Activated T-cell treated with anti-CD3 and anti-CD28 coated beads, Interleukin-2, amount 50 U/mL, for 1 hour (primary cell): ENCODE measurements around the gene BCL2L2.
A peak's percentile ranks its signal among the peaks of the same experiment; 100 is the strongest.
"Not testable (repeated sequence)": the region's sequence is repeated elsewhere in the genome, so short reads cannot be mapped to it uniquely, and the experiment has no call there.

Source experiments
- DNase-seq: peaks from one replicate; pipeline ENCODE4 v3.0.0-alpha.2; 2020

The BCL2L2 gene

DNA sequence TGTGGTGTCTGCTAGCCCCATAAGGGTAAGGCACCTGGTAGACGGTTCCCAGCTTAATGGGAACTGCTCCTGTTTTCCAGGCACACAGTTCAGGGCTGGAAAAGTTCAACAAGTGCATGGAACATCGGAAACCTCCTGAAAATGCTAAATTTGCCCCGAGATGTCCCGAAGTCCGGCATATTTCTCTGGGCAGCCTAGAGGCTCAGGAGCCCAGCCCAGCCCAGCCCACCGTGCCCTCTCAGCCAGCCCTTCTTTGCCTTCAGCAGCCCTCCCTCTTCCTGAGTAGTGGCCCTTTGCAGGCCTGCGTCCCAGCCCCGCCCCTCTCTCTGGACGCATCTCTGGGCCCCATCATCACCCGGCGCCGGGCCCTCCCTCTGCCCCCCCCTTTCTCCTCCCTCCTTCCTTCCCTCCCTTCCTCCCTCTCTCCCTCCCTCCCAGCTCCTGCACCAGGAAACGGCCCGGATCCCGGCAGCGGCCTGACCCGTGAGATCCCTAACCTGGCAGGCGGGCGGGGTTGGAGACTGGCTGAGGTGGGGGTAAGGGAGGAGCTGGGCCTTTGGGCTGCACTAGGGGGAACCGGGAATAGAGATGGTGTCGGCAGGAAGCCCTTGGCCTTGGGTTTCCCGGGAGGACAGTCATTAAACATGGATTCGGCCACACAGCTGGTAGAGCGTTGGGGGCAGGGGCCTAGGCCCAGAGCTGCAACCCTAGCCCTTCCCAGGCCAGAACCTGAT lies at the start of gene BCL2L2:
Gene BCL2L2, plus strand, starts transcription at position 422 of the 734 bp plus-strand sequence. CDS start 935 bp downstream, outside the sequence.
- no peak for DNase-seq

DNA sequence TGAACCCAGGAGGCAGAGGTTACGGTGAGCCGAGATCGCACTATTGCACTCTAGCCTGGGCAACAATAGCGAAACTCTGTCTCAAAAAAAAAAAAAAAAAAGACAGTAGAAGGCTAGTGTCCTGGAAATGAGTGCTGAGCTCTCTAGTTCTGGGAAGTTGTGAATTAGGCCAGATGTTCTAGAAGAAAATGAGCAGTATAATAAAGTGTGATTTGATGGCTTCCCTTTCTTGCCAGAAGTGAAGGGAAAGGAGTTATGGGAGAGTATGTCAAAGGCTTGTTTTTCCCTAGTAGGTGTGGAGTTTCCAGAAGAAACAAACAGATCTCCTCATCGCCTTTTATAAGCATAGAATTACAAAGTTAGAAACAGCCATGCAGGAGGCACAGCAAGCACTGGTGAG lies 48.4 kb upstream of the BCL2L2 start:
- no peak for DNase-seq

- DNase-seq = no peak
These were observed 47.2 kb upstream of the BCL2L2 start for GRCh38 chr14:23259426-23259825.

- DNase-seq = not testable (repeated sequence)
These were observed 45.8 kb upstream of the BCL2L2 start for GRCh38 chr14:23260849-23261248.

DNA sequence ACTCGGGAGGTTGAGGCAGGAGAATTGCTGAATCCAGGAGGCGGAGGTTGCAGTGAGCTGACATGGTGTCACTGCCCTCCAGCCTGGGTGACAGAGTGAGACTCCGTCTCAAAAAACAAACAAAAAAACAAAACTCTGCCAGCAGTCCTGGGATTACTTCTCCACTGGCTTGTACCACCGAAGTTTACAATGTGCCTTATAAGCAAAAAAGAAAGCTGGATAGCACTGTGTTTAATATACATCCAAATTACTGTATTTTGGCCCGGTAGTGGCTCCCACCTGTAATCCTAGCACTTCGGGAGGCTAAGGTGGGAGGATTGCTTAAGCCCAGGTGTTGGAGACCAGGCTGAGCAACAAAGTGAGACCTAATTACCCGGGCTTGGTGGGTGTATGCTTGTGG lies 37.4 kb upstream of the BCL2L2 start:
- no peak for DNase-seq

DNA sequence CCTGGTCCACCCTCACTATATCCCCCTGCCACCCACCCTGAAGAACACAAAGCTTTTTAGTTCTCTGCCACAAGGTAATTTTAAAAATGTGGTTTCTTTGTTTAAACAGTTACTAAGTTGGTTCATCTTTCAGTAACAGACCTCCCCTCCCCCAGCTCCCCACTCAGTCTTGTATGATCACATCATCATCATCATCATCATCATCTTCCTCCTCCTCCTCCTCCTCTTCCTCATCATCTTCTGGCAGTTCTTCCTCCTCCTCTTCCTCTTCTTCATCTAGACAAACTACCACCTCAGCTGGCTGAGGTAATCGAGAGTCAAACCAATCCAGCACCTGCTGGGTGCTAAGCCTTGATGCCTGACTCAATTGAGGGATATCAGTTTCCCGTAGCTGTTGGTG lies 31.2 kb upstream of the BCL2L2 start:
- DNase-seq = no peak

DNA sequence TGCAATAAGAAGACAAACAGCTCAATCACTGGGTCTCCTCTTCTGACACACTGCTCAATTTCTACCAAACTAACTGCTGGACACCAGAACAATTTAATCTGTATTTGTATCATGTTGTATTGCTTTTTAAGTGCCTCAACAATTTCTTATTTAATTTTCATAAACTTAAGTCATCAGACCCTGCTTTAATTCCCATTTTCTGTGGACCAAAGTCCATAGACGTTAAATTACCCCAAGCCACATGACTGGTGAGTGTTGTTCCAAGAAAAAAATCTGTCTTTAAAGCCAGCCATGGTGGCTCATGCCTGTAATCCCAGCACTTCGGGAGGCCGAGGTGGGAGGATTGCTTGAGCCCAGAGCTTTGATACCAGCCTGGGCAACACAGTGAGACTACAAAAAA lies 29.4 kb upstream of the BCL2L2 start:
- DNase-seq = no peak

DNA sequence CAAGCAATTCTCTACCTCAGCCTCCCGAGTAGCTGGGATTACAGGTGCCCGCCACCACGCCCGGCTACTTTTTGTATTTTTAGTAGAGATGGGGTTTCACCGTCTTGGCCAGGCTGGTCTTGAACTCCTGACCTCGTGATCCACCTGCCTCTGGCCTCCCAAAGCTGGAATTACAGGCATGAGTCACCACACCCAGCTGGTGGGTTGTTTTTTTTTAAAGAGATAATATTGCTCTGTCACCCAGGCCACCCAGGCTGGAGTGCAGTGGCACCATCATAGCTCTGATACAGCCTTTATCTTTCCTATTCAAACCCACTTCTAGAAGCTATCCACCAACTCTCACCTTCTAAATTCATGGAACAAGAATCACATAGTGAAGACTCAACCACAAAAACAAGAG lies 28.7 kb upstream of the BCL2L2 start:
- DNase-seq = not testable (repeated sequence)

DNA sequence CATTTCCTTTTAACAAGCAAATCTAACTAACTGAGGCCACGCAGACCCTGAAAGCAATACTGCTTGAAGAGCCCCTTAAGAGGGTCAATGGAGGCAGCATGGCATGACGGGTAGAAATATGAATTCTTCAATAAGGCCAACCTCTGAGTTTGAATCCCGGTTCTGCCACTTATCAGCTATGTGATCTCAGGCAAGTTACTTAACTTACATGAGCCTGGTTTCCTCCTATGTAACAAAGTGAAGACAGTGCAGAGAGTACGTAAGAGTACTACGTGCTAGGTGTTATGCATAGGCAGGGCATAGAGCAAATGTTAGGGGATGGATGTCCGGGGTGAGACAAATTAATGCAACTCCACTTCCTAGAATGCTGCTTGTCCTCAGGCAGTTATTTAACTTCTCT lies 25.4 kb upstream of the BCL2L2 start:
- no peak for DNase-seq

GRCh38 chr14:23284654-23285529 lies 21.7 kb upstream of the BCL2L2 start:
- no peak for DNase-seq

DNA sequence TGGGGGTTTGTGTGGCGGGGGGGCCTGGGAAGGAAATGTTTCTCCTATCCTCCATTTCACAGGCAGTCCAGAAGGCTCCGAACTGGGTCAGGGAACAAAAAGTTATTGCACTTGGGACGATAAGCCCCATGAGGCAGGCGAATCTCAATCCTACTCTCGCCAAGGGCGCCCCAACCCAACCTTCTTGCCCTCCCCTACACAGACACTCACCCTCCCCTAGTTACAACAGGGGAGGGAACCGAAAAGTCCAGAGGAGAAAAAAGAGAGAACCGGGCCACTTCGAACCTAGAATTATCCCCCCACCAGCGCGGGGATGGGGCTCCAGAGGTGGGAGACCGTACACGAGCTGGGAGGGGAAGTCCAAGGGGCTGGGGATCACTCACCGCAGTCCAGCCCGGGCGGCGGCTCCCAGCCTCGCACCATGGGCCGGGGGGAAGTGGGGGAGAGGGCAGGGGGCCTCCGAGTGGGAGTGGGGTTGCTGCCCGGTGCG lies 21.1 kb upstream of the BCL2L2 start:
- DNase-seq = no peak

DNA sequence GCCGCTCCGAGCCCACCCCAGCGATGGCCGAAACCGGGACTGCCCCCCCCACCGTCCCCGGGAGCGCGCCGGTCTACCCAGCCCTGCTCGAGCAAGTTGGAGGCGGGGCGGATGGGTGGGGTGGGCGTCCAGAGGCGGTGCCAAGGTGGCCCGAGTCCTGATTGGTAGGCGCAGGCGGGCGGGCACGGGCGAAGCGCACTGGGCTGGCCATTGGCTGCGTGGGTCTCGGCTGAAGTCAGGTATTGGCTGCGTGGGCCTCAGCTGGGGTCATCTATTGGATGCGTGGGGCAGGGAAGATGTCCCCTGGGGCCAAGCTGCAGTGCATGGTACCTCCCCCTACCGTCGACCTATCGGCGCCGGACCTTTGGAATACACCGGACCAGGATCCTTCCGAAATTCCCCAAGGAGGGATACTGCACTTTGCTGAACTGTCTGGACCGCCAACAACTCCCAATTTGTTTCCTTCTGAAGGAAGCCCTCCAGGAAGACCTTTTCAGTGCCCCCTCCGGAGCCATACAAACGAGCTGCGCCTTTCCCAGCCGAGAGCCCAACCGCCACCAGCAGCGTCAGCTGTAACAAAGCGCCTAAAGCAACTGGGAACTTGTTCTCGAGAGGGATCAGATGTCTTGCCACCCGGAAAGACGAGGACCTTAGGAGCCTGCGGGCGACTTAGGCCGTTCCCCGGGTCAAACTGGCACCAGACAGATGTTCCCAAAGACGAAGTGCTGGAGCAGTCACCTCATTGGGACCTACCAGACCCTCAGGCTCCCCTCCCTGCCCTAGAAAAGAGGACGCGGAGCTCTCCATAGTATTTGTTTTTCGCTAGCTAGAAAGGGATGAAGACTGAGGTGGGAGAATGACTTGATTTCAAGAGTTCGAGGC lies 20.4 kb upstream of the BCL2L2 start, which contains the start of gene HOMEZ:
Gene HOMEZ, minus strand, starts transcription at position 113 of the 882 bp plus-strand sequence. CDS start 180 bp downstream, outside the sequence.
- DNase-seq = peak; percentile 98

- DNase-seq = no peak
These were observed 19.6 kb upstream of the BCL2L2 start for GRCh38 chr14:23286902-23287479.

DNA sequence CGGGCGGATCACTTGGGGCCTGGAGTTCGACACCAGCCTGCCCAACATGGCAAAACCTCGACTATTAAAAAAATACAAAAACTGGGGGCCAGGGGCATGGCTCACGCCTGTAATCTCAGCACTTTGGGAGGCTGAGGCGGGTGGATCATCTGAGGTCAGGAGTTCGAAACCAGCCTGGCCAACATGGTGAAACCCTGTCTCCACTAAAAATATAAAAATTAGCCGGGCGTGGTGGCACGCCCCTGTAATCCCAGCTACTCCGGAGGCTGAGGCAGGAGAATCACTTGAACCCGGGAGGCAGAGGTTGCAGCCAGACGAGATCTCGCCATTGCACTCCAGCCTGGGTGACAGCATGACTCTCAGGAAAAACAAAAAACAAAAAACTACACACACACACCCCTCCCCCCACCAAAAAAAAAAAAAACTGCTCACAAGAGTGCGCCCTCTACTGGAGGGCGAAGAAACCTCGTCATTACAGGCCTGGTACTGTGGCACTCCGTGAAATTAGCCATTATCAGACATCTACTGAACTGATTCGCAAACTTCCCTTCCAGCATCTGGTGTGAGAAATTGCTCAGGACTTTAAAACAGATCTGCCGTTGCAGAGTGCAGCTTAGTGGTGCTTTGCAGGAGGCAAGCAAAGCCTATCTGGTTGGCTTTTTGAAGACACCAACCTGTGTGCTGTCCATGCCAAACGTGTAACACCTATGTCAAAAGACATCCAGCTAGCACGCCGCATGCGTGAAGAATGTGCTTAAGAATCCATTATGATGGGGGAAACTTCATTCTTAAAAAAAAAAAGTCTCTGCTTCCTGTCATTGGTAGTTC lies 11.7 kb upstream of the BCL2L2 start:
- peak; percentile 52 for DNase-seq

DNA sequence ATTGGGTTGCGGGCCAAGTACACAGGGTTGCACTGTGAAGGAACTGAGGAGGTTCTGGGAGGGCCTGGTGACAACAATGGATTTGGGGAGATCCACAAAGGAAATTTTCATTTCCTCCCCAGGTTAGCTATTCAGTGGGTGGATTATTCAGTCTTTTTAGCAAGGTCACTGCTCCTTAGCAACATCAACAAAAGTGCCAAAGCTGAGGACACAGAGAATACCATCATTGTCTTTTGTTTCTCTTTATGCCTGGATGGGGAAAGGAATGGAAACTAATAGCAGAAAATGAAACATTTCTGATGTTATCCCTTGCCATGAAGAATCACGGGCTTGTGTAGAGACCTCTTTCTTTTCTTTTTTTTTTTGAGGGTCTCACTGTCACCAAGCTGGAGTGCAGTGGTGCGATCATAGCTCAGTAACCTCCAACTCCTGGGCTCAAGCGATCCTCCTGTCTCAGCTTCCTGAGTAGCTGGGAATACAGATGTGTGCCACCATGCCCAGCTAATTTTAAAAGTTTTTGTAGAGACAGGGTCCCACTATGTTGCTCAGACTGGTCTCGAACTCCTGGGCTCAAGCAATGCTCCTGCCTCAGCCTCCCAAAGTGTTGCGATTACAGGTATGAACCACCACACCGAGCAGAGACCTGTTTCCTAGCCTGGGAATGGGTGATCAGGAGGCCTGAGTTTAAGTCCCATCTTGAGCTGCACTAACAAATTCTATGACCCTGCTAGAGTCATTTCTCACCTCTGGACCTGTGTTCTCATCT lies 10.4 kb upstream of the BCL2L2 start:
- no peak for DNase-seq

DNA sequence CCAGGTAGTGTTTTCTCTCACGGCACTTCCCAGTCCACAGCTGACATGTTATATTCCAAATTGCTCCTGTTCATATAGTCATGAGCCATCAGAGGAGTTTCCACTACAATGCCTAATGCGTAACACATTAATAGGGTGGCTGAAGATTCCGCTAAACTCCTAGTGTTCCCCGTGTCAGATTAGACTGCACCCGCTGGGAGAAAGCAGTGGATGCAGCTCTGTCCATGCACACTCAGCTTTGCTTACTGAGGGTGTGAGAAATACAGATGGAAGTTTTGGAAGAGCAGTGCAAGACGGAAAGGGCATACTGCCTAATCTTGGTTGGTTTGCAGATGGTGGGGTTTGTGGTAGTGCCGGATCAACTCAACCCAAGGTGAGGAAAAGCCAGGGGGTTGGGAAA lies 9.5 kb upstream of the BCL2L2 start:
- no peak for DNase-seq

- DNase-seq = no peak
These were observed 8.9 kb upstream of the BCL2L2 start for GRCh38 chr14:23297611-23298277.

- no peak for DNase-seq
These were observed 7.2 kb upstream of the BCL2L2 start for GRCh38 chr14:23299211-23299957.

GRCh38 chr14:23299986-23300686 lies 6.5 kb upstream of the BCL2L2 start:
- no peak for DNase-seq
